HepG2 (cell line): Measurements from ENCODE around the gene PIK3CA. TPM values are rescaled to one million over a fixed set of nuclear protein-coding genes. Genes with fewer than 3 reads are reported as not detected.

Source experiments
- ELF4 ChIP-seq: sonication (generic); formaldehyde crosslinking; IDR thresholded peaks from 2 replicates; pipeline ENCODE4 v1.5.0; 2020; ENCODE audit warnings: missing genetic modification reagents, mild to moderate bottlenecking, moderate library complexity, borderline replicate concordance
- GATAD1 ChIP-seq: IDR thresholded peaks from 2 replicates; pipeline ENCODE4 v1.6.1; 2016; ENCODE audit warnings: missing genetic modification reagents, missing compliant biosample characterization
- HOXA9 ChIP-seq: sonication (generic); formaldehyde crosslinking; IDR thresholded peaks from 2 replicates; pipeline ENCODE4 v1.8.1; 2022; ENCODE audit warnings: missing genetic modification reagents, mild to moderate bottlenecking, moderate library complexity, borderline replicate concordance
- MAZ ChIP-seq, 2 experiments: sonication (generic) in 1 of 2; formaldehyde crosslinking in 1 of 2; IDR thresholded peaks; 2 replicates each; pipeline versions ENCODE4 v1.5.0 to v1.6.1; 2012 to 2020; ENCODE audit warnings: low read depth in 2 of 2, mild to moderate bottlenecking in 2 of 2, borderline replicate concordance in 1 of 2, improper control_type of control experiment in 1 of 2, low read length in 1 of 2, missing genetic modification reagents in 1 of 2, moderate library complexity in 1 of 2
- RAD21 ChIP-seq: fragments of 450-650 bp; formaldehyde crosslinking; IDR thresholded peaks from 2 replicates; pipeline ENCODE4 v1.5.0; 2020; ENCODE audit warnings: mild to moderate bottlenecking
- RERE ChIP-seq: IDR thresholded peaks from 2 replicates; pipeline ENCODE4 v1.6.1; 2016; ENCODE audit warnings: low read depth, missing genetic modification reagents, missing compliant biosample characterization
- RXRB ChIP-seq: IDR thresholded peaks from 2 replicates; pipeline ENCODE4 v1.6.1; 2016; ENCODE audit warnings: borderline replicate concordance, missing genetic modification reagents, missing compliant biosample characterization
- SP5 ChIP-seq: IDR thresholded peaks from 2 replicates; pipeline ENCODE4 v1.6.1; 2016; ENCODE audit warnings: low read depth, borderline replicate concordance
- U2AF2 ChIP-seq: fragments of 200-400 bp; formaldehyde crosslinking; IDR thresholded peaks from 2 replicates; pipeline ENCODE4 v1.6.1; 2017; ENCODE audit warnings: low read depth, mild to moderate bottlenecking, low read length
- ZNF18 ChIP-seq: sonication (generic); formaldehyde crosslinking; IDR thresholded peaks from 2 replicates; pipeline ENCODE4 v1.8.0; 2022; ENCODE audit warnings: mild to moderate bottlenecking, missing genetic modification reagents; ENCODE audit not compliant: insufficient replicate concordance
- ZNF362 ChIP-seq: sonication (generic); formaldehyde crosslinking; IDR thresholded peaks from 2 replicates; pipeline ENCODE4 v1.4.0; 2020; ENCODE audit warnings: missing genetic modification reagents, mild to moderate bottlenecking, borderline replicate concordance
- ZNF841 ChIP-seq: sonication (generic); formaldehyde crosslinking; IDR thresholded peaks from 2 replicates; pipeline ENCODE4 v1.8.1; 2023; ENCODE audit warnings: missing genetic modification reagents, borderline replicate concordance
- polyA plus RNA-seq, 8 experiments: library from polyadenylated mRNA; depleted of rRNA in 3 of 8; stranded (reverse) in 7 of 8; unstranded in 1 of 8; fragments of >200 nt; fragmentation: Illumina TruSeq in 4 of 8; extraction: Trizol in 4 of 8; gene quantifications; 2 replicates each; pipeline versions ENCODE4 v1.2.1 to v1.2.3, GENCODE V29; 2011 to 2016; ENCODE audit warnings: low read depth in 4 of 8, missing spikeins in 1 of 8, mixed read lengths in 1 of 8; ENCODE audit not compliant: insufficient read depth in 1 of 8
- total RNA-seq, 5 experiments: library from RNA; depleted of rRNA; stranded (reverse); fragments of >200 nt; fragmentation: Illumina TruSeq; extraction: Trizol; gene quantifications; 2 replicates each; pipeline ENCODE4 v1.2.3, GENCODE V29; 2016; ENCODE audit warnings: low read depth in 1 of 5
- TF ChIP-seq, protein P1 (sequence below): sonication (generic); formaldehyde crosslinking; IDR thresholded peaks from 2 replicates; pipeline ENCODE4 v1.4.0; 2020; ENCODE audit warnings: missing genetic modification reagents

Gene PIK3CA
- total and polyA plus RNA-seq, 2 of the 13 experiments (the other 11 are each of a cell fraction or from before 2014, with no cell fraction given) = 5.7 to 11.4 TPM

DNA sequence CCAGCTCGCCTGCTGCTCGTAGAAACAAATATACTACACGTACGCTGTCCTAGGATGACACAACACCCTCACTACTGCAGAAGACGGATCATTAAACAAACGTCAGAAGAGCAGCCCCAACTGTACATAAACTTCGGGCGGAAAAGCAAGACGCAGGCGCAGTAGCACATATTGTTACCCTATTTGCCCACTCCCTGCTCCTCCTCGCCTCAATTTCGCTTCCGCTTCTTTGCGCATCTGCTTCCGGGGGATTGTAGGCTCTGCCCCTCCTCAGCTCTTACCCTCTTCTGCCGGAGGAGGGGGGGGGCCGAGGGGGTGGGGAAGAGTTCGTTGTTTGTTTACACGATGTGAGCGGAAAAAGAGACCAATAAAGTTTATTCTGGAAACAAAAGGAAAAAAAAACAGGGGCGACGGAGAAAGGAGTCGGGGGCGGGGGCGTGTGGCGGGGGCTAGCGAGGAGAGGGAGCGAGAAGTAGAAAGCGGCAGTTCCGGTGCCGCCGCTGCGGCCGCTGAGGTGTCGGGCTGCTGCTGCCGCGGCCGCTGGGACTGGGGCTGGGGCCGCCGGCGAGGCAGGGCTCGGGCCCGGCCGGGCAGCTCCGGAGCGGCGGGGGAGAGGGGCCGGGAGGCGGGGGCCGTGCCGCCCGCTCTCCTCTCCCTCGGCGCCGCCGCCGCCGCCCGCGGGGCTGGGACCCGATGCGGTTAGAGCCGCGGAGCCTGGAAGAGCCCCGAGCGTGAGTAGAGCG lies at the start of gene PIK3CA (continued):
- TF ChIP-seq, protein P1, sequence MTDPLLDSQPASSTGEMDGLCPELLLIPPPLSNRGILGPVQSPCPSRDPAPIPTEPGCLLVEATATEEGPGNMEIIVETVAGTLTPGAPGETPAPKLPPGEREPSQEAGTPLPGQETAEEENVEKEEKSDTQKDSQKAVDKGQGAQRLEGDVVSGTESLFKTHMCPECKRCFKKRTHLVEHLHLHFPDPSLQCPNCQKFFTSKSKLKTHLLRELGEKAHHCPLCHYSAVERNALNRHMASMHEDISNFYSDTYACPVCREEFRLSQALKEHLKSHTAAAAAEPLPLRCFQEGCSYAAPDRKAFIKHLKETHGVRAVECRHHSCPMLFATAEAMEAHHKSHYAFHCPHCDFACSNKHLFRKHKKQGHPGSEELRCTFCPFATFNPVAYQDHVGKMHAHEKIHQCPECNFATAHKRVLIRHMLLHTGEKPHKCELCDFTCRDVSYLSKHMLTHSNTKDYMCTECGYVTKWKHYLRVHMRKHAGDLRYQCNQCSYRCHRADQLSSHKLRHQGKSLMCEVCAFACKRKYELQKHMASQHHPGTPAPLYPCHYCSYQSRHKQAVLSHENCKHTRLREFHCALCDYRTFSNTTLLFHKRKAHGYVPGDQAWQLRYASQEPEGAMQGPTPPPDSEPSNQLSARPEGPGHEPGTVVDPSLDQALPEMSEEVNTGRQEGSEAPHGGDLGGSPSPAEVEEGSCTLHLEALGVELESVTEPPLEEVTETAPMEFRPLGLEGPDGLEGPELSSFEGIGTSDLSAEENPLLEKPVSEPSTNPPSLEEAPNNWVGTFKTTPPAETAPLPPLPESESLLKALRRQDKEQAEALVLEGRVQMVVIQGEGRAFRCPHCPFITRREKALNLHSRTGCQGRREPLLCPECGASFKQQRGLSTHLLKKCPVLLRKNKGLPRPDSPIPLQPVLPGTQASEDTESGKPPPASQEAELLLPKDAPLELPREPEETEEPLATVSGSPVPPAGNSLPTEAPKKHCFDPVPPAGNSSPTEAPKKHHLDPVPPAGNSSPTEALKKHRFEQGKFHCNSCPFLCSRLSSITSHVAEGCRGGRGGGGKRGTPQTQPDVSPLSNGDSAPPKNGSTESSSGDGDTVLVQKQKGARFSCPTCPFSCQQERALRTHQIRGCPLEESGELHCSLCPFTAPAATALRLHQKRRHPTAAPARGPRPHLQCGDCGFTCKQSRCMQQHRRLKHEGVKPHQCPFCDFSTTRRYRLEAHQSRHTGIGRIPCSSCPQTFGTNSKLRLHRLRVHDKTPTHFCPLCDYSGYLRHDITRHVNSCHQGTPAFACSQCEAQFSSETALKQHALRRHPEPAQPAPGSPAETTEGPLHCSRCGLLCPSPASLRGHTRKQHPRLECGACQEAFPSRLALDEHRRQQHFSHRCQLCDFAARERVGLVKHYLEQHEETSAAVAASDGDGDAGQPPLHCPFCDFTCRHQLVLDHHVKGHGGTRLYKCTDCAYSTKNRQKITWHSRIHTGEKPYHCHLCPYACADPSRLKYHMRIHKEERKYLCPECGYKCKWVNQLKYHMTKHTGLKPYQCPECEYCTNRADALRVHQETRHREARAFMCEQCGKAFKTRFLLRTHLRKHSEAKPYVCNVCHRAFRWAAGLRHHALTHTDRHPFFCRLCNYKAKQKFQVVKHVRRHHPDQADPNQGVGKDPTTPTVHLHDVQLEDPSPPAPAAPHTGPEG (CRISPR knock-in tag) = peak; percentile 29; the same call in 1 of the 2 replicates
- TF ChIP-seq U2AF2 (no peak), RAD21 (peak; percentile 22; the same call in 1 of the 2 replicates), MAZ (IDR thresholded peaks at IDR 0.05; ENCODE audit: borderline replicate concordance, low read depth, low read length) (peak; percentile 98), MAZ (CRISPR knock-in tag; IDR thresholded peaks at IDR 0.05; ENCODE audit: low read depth) (peak; percentile 42), ZNF18 (CRISPR knock-in tag) (peak; percentile 16), HOXA9 (CRISPR knock-in tag) (no peak), ZNF362 (CRISPR knock-in tag) (peak; percentile 91), RERE (no peak), SP5 (CRISPR knock-in tag) (peak; percentile 46; the same call in 1 of the 2 replicates), GATAD1 (CRISPR knock-in tag) (peak; percentile 83), ELF4 (0 out of 2 replicates have a peak, but pooled peaks have one; percentile 25), ZNF841 (CRISPR knock-in tag) (no peak), RXRB (CRISPR knock-in tag) (0 out of 2 replicates have a peak, but pooled peaks have one; percentile 25)
